ENCODE measurements around the gene STXBP2.

DNA sequence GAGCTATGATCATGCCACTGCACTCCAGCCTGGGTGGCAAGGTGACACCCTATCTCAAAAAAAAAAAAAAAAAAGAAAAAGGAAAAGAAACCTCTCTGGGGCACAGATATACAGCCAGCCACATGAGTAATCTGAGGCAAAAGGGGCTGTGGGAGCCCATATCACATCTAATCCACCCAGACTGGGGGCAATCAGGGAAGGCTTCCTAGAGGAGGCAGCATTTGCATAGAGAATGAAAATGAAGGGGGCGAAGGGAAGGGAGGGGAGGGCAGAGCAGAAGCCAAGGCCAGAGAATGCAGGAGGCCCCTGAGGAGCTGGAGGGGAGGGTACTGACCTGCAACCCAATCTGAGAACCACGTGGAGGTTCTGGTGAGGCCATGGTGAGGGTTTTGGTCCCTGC lies 13.2 kb downstream of the STXBP2 start:
- TF ChIP-seq, protein P1, sequence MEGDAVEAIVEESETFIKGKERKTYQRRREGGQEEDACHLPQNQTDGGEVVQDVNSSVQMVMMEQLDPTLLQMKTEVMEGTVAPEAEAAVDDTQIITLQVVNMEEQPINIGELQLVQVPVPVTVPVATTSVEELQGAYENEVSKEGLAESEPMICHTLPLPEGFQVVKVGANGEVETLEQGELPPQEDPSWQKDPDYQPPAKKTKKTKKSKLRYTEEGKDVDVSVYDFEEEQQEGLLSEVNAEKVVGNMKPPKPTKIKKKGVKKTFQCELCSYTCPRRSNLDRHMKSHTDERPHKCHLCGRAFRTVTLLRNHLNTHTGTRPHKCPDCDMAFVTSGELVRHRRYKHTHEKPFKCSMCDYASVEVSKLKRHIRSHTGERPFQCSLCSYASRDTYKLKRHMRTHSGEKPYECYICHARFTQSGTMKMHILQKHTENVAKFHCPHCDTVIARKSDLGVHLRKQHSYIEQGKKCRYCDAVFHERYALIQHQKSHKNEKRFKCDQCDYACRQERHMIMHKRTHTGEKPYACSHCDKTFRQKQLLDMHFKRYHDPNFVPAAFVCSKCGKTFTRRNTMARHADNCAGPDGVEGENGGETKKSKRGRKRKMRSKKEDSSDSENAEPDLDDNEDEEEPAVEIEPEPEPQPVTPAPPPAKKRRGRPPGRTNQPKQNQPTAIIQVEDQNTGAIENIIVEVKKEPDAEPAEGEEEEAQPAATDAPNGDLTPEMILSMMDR (IDR thresholded peaks at IDR 0.05) = no peak
- TF ChIP-seq POLR2AphosphoS5 (IDR thresholded peaks at IDR 0.05; ENCODE audit: low read depth, low read length) = no peak
